Measurements from ENCODE around the gene GCLM.
"Not testable (repeated sequence)": the region's sequence is repeated elsewhere in the genome, so short reads cannot be mapped to it uniquely, and the experiment has no call there.

The GCLM gene

DNA sequence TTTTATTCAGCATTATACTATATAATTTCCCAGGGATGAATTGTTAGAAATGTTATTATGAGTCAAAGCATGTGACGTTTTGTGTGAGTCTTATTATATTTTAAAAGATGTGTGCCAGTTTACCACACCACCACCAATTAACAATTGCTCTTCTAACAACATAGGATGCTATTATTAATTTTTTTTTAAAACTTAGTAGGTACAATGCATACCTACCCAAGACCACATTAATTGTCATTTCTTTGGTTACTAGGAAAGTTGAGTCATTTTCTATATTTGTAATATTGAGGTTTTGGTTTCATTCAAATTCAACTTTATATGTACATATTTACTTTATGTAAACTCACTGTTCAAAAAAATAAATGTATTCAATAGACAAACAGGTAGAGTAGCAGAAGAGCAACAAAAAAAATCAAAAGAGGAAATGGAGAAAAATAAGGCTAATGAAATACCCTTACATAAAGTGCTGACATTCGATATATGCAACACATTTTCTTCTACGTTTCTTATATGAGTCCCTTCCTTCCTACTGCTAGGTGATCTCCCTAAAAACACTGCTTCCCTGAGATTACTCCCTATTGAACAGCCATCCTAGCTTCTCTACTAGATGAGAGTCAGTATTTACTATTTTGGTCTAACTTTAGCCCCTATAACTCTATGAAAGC is 9.6 kb downstream of the GCLM start:
- DNase-seq (ENCODE audit: low read depth in 2 of 3, low spot score in 2 of 3), result no peak

DNA sequence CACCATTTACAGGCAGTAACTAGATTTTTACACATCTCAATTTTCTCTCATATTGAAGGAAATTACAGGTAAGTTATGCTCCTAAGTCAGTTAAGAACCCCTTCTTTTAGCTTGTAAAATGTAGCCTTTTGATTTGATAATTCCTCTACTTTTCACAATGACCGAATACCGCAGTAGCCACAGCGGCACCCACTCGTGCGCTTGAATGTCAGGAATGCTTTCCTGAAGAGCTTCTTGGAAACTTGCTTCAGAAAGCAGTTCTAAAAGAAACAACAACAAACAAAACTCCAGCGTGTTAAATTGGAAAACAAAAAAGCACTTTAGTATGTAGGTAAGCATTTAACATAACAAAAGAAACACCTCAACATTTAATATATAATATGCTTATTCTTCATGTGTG is 20.3 kb downstream of the GCLM start:
- DNase-seq (ENCODE audit: low read depth in 2 of 3, low spot score in 2 of 3), result no peak

DNA sequence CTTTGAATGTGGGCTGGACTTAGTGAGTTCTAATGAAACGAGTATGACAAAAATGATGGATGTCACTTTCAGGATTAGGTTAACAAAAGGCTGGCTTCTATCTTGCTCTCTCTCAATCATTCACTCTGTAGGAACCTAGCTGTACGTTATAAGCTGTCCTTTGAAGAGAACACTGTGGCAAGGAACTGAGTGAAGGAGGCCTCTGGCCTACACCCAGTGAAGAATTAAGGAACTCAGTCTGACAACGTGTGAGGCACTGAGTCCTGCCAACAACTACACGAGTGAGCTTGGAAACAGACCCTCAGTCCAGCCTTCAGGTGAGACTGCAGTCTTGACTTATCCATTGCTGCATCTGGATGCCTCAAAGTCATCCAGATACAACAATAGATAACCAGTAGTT is 27.0 kb downstream of the GCLM start:
- DNase-seq (ENCODE audit: low read depth in 2 of 3, low spot score in 2 of 3), result no peak

DNA sequence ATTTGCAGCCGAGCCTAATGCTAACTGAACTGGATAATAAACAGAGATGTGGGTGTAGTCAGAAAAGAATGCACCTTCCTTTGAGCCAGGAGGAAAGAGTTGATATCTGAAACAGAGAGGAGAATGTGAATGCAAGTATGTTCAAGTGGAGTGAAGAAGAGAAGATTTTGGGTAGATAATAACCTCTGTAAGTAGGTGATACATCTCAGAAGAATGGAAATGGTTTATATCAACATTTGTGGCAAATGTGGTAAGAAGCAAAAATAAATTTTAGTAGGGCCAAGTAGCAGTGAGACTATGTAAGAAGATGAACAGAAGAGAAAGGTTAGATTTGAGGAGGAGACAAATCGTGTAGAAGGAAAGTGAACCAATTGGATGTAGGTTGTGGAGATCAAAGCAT is 28.5 kb downstream of the GCLM start:
- DNase-seq (ENCODE audit: low read depth in 2 of 3, low spot score in 2 of 3), result no peak

DNA sequence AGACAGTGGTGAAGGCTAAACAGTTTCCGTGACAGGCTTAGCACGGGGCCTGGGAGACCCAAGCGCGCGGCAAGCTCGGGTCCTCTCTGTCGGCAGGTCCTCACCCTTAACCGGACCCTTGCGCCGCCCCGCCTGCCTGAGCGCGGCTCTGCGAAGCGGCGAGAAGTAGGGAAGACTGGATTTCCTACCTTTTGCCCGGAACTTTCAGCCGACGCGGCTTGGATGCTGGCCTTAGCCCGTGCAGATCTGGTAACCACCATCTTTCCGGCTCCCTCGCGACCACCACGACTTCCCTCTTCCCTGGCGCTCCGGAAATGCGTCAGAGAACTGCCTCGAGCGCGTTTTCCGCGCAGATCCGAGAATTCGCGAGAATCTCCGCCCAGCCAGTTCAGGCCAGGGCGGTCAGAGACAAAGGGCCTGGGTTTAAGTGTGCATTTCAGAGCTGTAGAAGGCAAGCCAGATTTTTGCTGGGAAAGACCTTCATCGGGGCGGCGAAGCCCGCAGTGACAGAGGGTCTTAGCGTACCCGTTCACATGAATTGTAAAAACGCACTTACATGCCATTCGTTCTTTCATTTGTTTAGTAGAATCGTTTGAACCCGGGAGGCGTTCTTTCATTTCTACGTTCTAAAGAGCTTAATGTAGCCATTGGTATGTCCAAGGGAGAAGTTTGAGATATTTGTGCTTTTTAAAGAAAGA is 30.2 kb downstream of the GCLM start, which contains the start of gene DNTTIP2:
TSS of gene DNTTIP2 (minus strand) at position 318 of the 698 bp plus-strand sequence. CDS start at position 260, 58 bp downstream.
- DNase-seq (ENCODE audit: low read depth in 2 of 3, low spot score in 2 of 3), result peak; percentile 64 to 87 (median 79)

DNA sequence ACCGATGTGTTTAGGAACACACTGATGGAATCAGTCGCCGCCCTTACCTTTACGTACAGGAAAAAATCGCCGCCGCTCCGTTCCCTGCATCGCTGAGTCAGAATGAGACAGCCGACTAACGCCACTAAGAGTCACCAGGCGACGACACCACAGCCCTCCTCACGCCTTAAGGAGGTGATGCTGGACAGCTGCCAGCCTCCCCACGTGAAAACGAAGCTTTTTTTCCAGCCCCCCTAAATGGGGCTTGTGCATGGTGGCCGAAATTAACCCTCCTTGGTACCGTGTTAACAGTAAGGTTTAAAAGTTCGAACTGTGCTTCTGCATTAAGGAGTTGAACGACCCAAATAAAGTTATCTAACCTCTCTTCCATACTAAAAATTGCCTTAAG is 30.7 kb downstream of the GCLM start:
- DNase-seq (ENCODE audit: low read depth in 2 of 3, low spot score in 2 of 3), result peak; percentile 26 to 44 (median 38)

DNA sequence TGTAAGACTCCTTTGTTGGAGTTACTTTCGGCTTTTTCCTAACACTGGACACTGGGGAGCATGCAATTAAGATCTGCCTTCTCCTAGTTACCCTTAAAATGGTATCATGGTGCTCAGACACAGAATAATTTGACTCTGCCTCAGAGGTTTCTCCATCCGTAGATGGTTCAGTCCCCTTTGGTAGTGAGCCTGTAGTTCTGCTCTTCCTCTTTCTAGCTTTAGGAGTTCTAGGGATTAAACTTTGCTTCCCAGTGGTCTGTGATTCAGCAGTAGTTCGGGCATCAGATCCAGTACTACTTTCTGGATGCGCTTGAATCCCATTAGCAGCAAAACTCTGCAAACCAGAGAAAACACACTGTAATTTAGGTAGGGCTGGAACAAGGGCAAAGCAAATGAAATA is 31.7 kb downstream of the GCLM start:
- DNase-seq (ENCODE audit: low read depth in 2 of 3, low spot score in 2 of 3), result no peak

DNA sequence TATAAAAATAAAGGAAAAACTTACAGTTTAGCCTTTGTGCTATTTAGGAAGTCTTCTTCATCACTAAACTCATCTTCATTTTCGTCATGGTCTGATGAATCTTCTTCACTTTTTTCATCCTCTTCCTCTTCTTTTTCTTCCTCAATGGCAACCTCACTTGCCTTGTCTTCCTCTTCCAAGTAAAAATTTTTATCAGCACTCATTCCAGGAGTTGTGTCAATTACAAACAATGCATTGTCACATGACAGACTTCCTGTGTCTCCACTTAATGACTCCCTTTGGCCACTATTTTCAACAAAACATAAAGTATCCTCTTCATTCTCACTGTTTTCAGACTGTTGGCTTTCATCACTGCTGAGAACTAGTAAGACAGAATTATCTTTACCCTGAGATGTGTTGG is 33.0 kb downstream of the GCLM start:
- no peak for DNase-seq (ENCODE audit: low read depth in 2 of 3, low spot score in 2 of 3)

DNA sequence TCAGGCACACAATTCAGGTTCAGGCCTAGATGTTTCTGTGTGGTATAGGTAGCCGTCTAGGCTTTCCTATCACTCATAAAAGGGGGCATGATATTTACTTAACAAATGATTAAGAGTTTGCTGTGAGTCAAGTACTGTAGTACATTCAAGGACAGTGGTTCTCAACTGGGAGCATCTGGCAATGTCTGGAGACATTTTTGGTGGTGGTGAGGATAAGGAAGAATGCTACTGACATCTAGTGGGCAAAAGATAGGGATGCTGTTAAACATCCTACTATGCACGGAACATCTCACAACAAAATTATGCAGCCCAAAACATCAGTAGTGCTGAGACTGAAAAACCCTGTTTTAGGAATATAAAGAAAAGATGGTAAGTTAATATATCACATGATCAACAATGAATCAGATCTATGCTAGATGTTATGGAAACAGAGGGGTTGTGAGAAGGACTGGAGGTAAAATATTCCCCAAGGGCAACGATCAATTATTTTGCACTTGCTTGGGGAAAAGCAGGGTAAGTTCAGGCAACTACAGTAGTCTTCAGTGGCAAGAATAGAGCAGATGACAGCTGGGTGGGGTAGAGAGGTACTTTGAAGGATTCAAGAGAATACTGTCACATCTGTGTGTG is 35.1 kb downstream of the GCLM start:
- no peak for DNase-seq (ENCODE audit: low read depth in 2 of 3, low spot score in 2 of 3)

DNA sequence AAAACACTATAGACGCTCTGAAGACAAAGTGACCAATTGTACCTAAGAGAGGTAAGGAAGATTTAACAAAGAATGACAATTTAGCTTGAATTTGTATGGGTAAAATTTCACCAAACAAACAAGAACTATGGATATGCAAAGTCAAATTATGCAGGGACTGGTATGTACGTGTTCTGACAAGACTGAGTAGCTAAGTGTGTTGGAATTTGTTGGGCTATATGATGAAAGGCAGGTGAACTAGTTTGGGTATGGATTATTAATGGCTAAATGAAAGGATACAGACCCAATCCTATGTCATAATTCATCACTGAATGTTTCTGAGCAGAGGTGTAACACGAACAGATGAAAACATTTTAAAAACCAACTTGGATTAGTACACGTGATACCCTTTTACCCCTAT is 37.9 kb downstream of the GCLM start:
- no peak for DNase-seq (ENCODE audit: low read depth in 2 of 3, low spot score in 2 of 3)

DNA sequence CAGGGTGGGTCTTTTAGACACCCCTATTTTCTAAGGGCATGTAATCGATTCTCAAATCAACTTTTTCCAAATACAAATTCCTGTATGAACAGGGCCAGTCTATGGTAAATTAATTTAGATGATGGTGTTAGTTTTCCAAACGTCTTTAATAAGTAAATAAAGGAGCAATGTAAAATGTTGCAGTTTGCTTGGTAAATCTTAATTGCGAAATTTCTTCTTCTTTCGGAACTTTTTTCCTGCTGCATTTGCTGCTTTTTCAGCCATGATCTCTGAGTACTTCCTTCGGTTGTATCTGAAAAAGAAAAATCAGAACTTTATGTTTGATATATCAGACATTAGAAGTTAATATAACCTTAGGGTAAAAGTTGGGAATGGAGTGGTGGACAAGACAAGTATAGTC is 39.6 kb downstream of the GCLM start:
- no peak for DNase-seq (ENCODE audit: low read depth in 2 of 3, low spot score in 2 of 3)

DNA sequence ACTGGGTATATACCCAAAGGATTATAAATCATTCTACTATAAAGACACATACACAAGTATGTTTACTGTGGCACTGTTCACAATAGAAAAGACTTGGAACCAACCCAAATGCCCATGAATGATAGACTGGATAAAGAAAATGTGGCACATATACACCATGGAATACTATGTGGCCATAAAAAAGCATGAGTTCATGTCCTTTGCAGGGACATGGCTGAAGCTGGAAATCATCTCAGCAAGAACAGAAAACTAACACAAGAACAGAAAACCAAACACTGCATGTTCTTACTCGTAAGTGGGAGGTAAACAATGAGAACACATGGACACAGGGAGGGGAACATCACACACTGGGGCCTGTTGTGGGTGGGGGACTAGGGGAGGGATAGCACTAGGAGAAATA is 40.7 kb downstream of the GCLM start:
- DNase-seq (ENCODE audit: low read depth in 2 of 3, low spot score in 2 of 3), result not testable (repeated sequence)

DNA sequence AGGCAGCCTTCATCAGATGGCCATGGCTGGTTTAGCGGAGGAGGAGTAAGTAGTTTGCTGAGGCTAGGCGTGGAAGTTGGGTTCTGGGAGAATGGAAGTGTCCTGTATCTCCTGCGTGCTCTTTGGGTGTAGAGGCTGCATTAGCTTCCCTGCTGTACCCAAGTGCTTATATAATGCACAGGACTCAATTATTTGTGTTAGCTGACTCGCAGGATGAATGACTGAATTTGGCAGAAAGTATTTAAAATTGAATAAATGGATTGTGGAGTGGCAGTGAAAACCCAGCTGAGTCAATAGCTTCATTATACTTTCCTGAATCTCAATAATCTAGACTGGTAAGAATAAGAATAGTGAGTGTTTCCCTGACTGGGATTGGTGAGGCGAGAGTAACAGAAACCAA is 44.0 kb downstream of the GCLM start:
- DNase-seq (ENCODE audit: low read depth in 2 of 3, low spot score in 2 of 3), result no peak

DNA sequence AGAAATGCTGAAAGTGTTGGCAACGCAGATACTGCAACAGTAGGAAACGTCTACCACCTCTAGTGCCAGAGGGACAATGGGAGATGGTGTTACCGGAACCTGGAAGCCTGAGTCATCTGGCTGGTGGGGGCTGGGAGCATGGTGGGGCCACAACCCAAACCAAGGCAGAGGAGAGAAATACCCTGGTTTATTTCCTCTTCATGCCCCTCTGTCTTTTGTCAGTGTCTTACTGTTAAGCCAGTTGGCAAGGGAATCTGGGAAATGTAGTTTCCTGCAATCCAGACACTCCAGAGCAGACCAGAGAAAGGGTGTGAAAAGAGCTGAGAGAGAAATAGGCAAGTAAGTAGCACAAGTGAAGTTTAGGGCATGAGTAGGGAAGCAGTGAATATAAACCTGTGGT is 45.1 kb downstream of the GCLM start:
- no peak for DNase-seq (ENCODE audit: low read depth in 2 of 3, low spot score in 2 of 3)

DNA sequence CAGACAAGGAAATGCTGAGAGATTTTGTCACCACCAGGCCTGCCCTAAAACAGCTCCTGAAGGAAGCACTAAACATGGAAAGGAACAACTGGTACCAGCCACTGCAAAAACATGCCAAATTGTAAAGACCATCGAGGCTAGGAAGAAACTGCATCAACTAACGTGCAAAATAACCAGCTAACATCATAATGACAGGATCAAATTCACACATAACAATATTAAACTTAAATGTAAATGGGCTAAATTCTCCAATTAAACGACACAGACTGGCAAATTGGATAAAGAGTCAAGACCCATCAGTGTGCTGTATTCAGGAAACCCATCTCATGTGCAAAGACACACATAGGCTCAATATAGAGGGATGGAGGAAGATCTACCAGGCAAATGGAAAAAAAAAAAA is 51.6 kb downstream of the GCLM start:
- not testable (repeated sequence) for DNase-seq (ENCODE audit: low read depth in 2 of 3, low spot score in 2 of 3)

DNA sequence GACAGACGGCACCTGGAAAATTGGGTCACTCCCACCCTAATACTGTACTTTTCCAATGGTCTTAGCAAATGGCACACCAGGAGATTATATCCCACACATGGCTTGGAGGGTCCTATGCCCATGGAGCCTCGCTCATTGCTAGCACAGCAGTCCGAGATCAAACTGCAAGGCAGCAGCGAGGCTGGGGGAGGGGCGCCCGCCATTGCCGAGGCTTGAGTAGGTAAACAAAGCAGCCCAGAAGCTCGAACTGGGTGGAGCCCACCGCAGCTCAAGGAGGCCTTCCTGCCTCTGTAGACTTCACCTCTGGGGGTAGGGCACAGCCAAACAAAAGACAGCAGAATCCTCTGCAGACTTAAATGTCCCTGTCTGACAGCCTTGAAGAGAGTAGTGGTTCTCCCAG is 53.2 kb downstream of the GCLM start:
- DNase-seq (ENCODE audit: low read depth in 2 of 3, low spot score in 2 of 3), result not testable (repeated sequence)

DNA sequence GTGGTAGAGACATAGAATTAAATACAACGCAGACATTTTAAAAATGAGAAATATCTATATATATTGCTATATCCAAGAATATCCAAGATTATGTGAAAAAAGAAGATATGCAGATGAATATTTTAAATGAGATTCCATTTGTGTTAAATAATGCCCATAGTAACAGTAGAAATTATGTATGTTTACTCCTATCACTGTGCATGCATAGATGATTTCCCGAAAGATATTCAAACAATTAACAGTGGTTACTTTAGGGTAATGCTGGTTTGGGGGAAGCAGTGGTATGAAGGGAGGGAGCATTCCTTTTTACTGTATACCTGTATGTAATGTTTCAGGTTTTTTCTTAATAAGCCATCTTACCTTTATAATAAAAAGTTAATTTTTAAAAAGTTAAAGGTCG is 55.3 kb downstream of the GCLM start:
- no peak for DNase-seq (ENCODE audit: low read depth in 2 of 3, low spot score in 2 of 3)

DNA sequence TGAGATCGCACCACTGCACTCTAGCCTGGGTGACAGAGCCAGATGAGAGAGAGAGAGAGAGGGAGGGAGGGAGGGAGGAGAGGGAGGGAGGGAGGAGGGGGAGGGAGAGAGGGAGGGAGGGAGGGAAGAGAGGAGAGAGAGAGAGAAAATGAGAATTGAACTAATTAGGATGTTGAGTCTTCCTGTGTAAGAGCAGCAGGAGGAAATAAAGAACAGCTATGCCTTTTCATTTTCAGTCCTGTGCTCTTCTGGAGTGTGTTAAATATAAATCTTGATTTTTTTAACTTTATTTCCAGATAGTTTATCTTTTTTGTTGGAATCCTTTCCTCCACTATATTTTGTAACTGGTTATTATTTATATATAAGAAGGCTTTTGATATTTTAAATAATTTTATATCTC is 57.4 kb downstream of the GCLM start:
- DNase-seq (ENCODE audit: low read depth in 2 of 3, low spot score in 2 of 3), result no peak

DNA sequence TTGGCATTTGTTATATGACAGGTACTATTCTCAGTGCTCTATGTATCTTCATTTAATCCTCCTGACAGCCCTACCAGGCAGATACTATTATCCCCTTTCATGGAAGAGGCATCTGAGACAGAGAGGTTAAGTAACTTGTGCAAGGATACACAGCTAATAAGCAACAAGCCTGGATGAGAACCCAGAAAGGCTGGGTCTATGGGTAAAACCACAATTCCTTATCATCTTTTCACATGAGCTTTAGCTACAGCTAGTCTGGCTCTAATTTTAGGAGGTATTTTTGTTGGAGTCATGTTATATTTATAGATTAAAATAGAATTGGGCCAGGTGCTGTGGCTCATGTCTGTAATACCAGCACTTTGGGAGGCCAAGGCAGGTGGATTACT is 57.9 kb downstream of the GCLM start:
- DNase-seq (ENCODE audit: low read depth in 2 of 3, low spot score in 2 of 3), result no peak

DNA sequence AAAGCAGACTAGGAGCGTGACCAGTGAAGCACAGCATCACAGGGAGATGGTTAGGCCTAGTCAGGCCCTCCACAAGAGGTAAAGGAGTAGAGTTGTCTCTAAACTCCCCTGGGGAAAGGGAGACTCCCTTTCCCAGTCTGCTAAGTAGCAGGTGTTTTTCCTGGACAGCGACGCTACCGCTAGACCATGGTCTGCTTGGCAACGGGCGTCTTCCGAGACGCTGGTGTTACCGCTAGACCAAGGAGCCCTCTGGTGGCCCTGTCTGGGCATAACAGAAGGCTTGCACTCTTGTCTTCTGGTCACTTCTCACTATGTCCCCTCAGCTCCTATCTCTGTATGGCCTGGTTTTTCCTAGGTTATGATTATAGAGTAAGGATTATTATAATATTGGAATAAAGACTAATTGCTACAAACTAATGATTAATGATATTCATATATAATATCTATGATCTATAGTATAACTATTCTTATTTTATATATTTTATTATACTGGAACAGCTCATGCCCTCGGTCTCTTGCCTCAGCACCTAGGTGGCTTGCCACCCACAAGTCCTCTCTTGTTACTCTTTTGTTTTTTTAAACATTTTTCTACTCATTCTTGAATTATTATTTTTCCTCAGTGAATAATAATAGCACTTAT is 58.4 kb downstream of the GCLM start:
- peak in 2 of 3 experiments; percentile 14 to 15 for DNase-seq (ENCODE audit: low read depth in 2 of 3, low spot score in 2 of 3)

DNA sequence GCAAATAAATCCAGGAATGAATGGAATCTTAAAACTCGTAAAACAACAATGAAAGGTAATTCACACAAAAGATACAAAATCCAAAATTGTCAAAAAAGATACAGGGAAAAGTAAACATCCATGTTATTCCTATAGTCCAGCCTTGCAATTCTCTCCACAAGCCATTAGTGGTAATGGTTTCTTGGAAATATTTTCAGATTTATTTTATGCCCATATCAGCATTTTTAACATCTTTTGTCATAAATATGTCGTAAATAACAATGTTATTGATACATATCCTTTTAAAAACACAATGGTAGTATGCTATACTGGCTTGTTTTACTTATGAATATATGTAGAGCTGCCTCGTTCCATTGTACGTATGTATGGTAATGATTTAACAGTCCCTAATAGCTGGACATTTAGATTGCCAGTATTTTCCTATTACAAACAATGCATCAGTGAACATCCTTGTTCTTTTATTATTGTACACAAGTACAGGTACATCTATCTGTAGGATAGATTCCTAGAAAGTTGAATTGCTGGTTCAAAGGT is 60.8 kb downstream of the GCLM start:
- DNase-seq (ENCODE audit: low read depth in 2 of 3, low spot score in 2 of 3), result no peak

DNA sequence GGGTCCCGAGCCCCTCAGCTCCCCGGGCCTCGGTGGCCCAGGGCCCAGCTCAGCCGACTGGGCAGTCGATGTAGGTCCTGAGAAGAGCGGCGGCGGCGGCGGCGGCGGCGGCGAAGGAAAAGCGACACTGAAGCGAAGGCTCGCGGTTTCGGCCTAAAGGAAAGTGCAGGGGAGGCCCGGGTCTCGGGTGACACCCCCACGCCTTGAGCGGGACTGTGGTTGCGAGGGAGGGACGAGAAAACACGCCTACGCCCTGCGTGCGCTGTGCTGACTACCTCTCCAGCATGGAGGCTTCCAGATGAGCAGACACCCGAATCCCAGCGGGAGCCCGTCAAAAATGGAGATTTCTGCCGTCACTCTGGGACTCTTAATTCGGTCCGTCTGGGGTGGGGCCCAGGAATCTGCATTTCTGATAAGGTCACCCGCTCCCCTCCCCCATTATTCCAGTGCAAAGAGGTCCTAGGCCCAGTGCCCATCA is 61.4 kb downstream of the GCLM start:
- peak; percentile 17 to 24 (median 23) for DNase-seq (ENCODE audit: low read depth in 2 of 3, low spot score in 2 of 3)
